Measurements from ENCODE around the gene AXDND1.

Gene AXDND1, protein sequence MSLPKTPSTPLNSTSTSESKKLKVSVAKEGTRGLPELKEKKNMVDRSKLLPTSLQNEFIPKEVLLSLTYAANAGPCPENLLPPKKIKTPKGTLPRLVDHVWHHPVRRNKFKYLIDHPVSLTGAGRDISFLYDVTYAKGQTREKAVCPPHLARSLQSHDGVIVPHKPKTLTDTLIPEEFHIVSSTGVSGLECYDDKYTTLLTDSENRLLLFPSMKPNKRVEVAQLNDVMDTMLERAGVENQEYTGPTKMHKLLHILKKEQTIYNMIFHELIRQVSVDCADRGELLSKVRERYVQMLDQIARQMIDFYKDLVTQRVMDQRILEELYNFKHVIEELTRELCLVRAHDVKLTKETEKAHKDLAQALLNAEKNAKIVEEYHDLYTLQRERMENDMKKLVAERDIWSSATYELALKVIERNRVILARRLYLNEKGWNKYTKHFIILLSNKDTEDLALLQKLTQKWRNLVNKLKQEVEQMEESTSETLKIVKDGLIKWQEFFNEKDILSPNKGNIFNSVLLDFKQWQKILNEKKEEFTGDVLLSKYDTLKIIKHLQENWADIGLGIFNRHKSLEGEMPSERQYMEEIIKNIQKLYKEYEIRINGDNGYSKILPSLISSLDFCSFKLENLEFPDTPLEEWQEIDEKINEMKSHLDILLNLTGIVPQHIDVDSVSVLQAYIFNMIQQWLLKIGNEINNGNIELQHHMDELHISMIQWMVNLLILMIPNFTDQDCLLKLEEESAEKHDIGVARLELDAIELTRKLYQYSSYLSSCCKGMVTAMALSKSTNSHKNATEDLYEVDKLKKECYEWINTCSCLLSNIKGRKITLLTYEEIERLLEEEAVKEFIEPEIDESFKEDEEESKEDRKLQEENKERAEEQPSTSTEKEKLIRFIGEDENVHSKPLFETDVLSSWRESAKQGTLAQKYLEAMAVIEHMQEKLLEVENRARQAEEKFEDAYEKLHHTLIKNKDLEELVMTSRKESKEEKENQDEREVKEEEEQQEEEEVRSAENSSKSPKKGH

DNA sequence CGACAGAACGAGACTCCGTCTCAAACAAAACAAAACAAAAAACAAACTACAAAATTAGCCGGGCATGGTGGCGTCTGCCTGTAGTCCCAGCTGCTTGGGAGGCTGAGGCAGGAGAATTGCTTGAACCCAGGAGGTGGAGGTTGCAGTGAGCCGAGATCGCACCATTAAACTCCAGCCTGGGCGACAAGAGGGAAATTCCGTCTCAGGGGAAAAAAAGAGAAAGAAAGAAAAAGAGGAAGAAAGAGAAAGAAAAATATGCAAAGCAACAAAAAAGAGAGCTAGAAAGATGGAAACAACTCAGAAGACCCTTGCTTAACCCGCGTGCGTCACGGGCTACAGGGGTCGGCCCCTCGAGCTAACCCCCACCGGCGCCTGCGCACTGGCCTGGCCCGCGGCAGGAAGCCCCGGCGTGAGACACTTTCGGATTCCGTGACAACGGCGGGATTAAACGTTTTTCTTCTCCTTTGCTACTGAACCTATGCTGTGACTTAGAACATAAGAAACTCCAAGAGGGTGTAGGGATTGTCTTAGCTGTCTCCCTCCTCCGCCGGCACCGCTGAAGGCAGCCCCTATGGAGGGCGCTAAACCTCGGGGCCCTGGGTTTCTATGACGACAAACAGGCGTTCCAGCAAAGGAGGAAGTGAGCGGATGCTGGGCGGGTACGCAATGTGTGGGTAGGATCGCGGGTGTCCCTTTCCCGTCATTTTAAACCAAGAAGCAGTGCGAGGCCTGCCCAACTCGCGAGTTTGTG, at the start of gene AXDND1:
Gene AXDND1, plus strand, starts transcription at position 630 of the 751 bp plus-strand sequence. CDS start 539 bp downstream, outside the sequence.
- peak; percentile 41; the same call in 1 of the 2 replicates for TF ChIP-seq ZFX (IDR thresholded peaks at IDR 0.05)
- TF ChIP-seq, protein P1, sequence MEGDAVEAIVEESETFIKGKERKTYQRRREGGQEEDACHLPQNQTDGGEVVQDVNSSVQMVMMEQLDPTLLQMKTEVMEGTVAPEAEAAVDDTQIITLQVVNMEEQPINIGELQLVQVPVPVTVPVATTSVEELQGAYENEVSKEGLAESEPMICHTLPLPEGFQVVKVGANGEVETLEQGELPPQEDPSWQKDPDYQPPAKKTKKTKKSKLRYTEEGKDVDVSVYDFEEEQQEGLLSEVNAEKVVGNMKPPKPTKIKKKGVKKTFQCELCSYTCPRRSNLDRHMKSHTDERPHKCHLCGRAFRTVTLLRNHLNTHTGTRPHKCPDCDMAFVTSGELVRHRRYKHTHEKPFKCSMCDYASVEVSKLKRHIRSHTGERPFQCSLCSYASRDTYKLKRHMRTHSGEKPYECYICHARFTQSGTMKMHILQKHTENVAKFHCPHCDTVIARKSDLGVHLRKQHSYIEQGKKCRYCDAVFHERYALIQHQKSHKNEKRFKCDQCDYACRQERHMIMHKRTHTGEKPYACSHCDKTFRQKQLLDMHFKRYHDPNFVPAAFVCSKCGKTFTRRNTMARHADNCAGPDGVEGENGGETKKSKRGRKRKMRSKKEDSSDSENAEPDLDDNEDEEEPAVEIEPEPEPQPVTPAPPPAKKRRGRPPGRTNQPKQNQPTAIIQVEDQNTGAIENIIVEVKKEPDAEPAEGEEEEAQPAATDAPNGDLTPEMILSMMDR (conservative IDR thresholded peaks at IDR 0.05) = no peak
- peak within 1 kb of the TSS; percentile 76 for H3K27ac ChIP-seq

DNA sequence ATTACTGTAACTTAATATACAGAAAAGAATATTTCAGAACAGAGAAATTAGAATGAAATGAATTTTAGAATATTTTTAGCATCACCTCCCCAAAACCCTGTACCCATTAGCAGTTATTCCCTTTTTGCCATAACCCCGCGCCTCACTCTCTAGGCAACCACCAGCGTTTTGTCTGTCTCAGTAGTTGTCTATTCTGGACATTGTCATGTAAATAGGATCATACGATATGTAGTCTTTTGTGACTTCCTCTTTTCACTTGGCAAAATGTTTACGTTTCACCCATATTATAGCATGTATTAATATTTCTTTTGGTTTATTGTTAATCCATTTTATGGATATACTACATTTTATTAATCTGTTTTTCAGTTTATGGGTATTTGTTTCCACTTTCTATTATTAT, 47.3 kb upstream of the AXDND1 start:
- H3K27ac ChIP-seq = no peak overlapping the region
- TF ChIP-seq, protein P1 (conservative IDR thresholded peaks at IDR 0.05) = no peak
- TF ChIP-seq ZFX (IDR thresholded peaks at IDR 0.05) = no peak

DNA sequence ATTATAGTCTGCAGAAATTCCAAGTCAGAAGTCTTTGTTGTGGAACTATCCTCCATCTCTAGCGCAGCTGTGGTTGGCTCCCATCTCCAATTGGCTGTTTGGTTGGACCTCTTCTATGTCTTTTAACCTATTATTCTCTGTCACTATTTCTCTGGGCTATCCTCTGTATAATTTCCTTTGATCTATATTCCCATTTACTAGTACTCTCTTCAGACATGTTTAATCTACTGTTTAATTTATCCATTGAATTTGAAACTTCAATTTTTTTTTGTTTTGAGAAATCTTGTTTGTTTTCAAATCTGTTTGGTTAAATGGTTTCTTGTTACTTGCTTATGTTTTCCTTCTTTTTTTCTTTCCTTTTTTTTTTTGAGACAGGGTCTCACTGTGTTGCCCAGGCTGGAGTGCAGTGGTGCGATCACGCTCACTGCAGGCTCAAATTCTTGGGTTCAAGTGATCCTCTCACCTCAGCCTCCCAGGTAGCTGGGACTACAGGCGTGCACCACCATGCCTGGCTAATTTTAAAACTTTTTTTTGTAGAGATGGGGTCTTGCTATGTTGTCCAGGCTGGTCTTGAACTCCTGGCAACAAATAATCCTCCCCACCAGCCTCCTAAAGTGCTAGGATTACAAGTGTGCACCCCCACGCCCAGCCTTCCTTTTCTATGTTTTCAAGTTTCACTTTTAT, 44.1 kb upstream of the AXDND1 start:
- TF ChIP-seq, protein P1 (conservative IDR thresholded peaks at IDR 0.05) = no peak
- TF ChIP-seq ZFX (IDR thresholded peaks at IDR 0.05) = no peak

DNA sequence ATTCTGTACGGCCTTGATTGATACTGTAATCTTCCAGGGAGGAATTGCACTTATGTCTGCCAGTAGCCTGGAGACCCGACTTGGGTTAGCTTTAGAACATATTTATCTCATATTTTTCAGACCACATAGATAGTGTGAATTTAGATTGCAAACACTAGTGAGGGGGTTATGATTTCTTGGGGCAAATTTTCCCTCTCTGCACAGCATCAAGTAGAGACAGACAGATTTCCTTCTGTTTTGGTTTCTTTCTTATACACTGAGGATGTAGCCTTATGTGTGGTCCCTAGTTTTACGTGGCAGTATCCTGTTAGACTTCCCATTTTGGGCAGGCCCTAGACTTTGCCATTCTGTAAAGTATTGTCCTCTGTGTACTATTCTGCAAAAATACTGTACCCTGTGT, 43.2 kb upstream of the AXDND1 start:
- TF ChIP-seq, protein P1 (conservative IDR thresholded peaks at IDR 0.05) = no peak
- TF ChIP-seq ZFX (IDR thresholded peaks at IDR 0.05) = no peak
- H3K27ac ChIP-seq = no peak overlapping the region

More for the DNA sequence above, 44.1 kb upstream of the AXDND1 start:
- H3K27ac ChIP-seq = no peak overlapping the region

DNA sequence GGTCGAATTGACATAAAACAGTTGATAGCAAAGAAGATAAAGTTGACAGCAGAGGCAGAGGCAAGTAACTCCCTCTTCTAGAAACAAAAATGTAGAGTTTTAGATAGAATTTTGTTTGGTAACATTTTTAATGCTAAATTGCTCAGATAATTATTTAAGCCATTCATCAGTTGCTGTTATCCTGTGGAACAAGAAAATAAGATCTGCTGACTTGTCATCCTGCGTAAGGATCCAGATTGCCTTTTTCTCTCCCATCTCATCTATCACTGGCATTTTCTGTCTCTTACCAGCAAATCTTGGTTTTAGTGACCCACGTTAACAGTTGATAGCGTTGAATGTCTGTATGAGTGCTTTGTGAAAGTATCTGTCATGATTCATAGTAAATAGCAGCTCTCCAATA, 42.3 kb upstream of the AXDND1 start:
- no peak overlapping the region for H3K27ac ChIP-seq
- TF ChIP-seq ZFX (IDR thresholded peaks at IDR 0.05) = no peak
- TF ChIP-seq, protein P1 (conservative IDR thresholded peaks at IDR 0.05) = no peak

DNA sequence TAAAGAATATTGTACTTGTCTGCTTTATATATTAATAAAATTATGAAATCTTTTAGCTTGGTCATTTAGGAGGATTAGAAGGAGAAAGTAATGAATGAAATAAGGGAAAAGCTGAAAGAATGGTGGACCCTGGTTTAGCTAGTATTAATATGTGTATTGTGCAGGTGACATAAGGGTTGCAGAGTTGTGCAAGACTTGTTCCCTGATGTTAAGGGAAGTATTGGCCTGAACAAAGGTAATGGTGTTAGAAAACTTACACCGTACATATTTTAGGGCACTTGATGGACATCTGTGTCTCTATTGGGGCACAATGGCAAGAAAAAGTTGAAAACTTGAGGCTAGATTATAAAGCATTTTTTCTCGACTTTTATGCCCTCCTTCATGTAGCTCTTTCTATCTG, 39.9 kb upstream of the AXDND1 start:
- TF ChIP-seq, protein P1 (conservative IDR thresholded peaks at IDR 0.05) = no peak
- no peak for TF ChIP-seq ZFX (IDR thresholded peaks at IDR 0.05)
- H3K27ac ChIP-seq = no peak overlapping the region
